HG03280 (cell line): ENCODE measurements around the gene RPTN.

Experiments
- ATAC-seq: cut with Tn5 transposase; IDR thresholded peaks from one replicate; pipeline ENCODE4 v1.9.1; 2021; ENCODE audit warnings: mild to moderate bottlenecking, moderate library complexity; ENCODE audit not compliant: unreplicated experiment

The RPTN gene

DNA sequence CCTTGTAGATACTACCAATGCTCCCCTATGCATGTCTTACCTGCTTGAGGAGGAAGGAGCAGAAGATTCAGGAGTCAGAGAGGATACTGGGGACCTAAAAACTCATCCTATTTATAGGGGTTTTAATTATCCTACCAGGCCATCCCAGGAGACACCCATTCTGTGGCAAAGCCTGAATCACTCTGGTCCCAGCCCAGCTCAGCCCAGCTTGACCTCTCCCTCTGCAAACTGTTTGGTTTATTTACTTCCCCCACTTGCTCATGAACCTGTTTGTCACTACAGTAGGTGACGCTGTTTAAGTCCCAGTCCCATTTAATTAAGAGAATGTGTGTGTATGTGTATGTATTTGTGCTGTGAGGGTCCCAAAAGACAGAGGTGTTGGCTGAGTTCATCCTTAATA lies at the start of gene RPTN:
Gene RPTN, minus strand, starts transcription at position 85 of the 400 bp plus-strand sequence. CDS start 1,339 bp downstream, outside the sequence.
- no peak for ATAC-seq

DNA sequence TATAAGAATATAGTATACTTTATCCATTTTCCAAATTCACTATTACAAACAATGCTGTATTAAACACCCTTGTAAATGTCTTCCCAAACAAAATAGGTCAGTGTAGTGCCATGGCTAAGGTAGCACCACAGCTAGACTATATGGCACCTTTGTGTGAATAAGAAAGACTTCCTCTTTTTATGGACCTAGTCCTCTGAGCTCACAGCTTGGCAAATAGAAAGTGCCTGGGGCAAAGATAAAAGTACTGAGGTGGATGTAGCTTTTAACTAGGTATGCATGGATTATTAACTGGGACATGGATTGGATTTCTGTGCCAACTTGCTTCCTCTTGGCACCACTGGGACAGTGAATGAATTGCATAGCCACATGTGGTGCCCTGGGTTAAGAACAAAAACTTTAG lies 40.0 kb upstream of the RPTN start:
- ATAC-seq, result no peak

DNA sequence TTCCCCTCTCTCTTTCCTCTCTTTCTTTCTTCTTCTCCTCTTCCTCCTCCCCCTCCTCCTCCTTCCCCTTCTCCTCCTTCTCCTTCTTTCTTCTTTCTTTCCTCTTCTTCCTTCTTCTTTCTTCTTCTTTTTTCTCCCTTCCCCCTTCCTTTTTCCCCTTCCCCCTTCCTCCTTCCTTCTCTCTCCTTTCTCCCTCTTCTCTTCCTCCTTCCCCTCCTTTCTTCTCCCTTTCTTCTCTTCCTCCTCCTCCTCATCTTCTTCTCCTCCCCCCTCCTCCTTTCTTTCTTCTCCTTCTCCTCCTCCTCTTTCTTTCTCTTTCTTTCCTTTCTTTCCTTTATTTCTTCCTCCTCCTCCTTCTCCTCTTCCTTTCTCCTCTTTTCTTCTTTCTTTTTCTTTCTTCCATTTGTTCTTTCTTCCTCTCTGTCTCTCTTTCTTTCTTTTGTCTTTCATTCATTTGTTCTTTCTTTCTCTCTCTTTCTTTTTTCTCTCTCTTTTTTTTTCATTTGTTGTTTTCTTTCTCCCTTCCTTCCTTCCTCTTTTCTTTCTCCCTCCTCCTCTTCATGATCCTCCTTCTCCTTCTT lies 38.4 kb upstream of the RPTN start:
- ATAC-seq, result no peak

GRCh38 chr1:152191711-152192110 lies 32.7 kb upstream of the RPTN start:
- no peak for ATAC-seq

GRCh38 chr1:152191260-152191659 lies 32.2 kb upstream of the RPTN start:
- ATAC-seq, result no peak

GRCh38 chr1:152190589-152190988 lies 31.6 kb upstream of the RPTN start:
- no peak for ATAC-seq

DNA sequence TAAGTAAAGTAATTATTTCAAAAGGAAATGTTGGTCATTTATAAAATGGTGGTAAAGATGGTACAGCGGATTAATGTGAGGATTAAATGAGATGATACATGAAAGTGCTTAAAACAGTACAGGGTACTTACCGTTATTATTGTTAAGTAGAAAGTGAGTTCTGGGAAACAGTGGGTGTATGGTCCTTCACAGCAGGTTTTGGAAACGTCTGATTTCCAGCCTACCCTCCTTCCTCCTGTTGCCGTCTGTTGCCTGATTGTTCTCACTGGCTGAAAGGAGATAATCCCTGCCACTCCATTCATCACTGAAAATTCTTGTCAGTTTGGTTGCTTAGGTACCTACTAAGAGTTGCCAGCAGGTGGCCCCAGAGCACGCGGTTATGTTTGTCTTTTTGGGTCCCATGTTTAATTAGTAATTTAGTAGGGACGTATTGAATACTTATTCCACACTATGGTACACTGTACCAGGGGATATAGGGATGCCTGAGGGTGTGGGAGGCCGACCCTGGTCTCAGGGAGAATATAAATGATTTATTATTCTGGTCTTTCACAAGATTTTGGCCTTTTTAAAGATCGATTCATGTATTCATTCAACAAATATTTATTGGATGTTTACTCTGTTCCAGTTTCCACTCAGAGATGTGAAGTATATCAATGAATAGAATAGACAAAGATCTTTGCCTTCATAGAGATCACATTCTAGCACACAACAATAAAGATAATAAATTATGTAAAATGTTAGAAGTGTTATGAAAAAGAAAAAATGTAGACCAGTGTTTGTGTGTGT lies 30.8 kb upstream of the RPTN start:
- ATAC-seq, result peak; percentile 49

DNA sequence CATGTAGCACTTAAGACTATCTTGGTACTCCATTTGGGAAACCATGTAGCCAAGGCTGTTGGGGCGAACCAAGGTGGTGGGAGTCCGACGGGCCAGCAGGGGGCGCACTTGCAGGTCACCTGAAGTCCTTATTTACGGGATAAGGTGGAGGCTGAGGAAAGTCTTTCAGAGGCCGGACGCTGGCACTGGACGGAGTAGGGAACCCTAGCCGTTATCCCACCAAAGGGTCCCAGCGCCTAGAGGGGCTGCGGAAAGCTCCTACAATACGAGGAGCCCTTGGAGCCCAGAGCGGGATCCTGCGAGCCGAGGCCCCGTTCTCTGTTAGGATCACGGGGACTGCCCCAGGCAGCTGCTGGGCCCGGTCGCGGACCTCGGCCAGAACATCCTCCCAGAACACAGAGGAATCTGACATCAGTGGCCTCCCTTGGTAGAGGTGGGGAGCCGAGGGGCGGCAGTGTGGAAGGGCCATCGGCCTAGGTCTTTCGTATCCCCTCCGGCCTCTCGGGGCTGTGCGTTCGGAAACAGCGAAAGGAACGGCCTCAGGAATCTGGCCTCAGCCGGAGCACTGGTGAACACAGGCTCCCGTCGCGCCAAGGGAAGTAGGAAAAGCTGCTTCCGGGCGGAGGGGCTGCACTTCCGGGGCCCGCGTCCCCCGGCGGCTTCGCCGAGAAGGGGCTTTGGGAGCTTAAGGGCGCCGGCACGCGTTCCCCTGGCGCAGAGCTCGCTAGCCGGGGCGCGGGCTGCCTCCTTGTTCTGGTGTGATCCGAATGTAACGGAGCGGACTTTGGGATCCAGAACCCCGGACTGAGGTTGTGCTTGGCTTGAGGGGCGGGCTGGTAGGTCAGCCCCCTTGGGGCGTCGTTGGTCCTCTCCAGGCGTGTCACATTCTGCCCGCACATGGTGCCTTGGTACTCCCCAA lies 29.9 kb upstream of the RPTN start:
- ATAC-seq, result no peak

DNA sequence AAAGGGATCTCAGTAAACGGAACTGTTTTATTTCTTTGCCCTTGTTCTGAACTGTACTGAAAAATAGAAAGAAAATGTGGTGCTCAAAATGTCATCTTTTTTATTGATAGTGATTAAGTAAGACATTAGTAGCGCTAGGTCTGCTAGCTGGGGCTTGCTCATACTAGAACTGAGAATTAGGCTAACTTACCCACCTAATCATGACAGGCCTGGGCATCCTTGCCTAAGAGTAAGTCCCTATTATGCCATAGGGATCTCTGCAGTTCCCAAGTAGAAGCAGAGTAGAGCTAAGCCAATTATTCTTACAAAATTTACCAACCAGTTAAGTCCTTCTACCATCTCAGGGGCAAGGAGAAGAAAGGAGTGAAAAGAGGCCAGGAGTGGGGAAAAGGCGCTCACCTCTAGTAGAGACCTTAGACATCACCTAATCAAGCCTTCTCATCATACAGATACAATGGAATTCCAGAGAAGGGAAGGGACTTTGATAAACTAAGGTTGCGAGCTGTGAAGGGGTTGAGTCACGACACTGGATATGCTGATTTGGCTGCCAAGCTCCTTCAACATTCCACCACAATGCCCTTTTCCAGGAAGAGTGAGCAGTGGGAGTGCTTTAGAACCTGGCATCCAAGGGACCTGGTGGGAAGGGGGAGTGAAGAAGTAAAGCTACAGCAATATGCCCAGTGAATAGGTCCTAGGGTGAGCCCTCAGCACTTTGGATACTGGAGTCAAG lies 27.7 kb upstream of the RPTN start:
- ATAC-seq, result no peak

DNA sequence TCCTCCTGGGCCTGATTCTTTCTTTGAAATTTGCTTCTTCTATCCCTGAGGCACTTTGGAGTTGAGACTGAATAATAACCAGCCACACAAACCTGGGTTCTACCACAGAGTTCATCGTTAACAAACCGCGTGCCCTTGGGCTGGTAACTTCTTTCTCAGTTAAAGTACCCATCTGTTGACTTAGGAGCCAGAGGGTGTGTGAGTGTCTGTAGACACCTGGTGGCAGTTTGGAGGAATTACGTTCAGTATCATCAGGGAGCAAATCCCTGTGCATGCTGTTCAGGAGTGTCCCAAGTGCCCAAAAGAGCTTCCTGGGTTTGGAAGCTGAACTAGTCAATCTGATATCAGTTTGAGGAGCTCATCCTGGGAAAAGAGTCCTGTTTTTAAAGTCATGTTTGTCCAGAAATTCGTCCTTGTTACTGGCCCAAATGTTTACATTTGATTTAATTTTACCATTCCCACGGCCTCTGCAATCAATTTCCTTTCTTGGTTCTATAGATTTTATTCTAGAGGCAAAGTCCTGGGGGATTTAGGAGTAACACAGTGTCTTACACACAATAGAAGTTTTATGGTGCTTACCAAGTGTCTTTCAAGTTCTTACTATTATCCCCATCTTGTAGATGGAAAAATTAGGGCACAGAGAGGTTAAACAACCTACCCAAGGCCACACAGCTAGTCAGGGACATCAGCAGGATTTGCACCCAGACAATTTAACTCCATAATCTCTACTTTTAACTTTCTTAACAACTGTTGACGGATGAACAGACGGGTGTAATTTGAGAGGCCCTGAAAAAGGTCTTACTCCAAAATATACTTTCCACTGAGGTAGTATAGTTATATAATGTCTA lies 26.7 kb upstream of the RPTN start:
- no peak for ATAC-seq

- no peak for ATAC-seq
These were observed 23.9 kb upstream of the RPTN start for GRCh38 chr1:152182944-152183361.

GRCh38 chr1:152182431-152182830 lies 23.4 kb upstream of the RPTN start:
- ATAC-seq, result no peak

- no peak for ATAC-seq
These were observed 20.5 kb upstream of the RPTN start for GRCh38 chr1:152179566-152179965.

- ATAC-seq, result no peak
These were observed 11.4 kb upstream of the RPTN start for GRCh38 chr1:152170287-152170905.

DNA sequence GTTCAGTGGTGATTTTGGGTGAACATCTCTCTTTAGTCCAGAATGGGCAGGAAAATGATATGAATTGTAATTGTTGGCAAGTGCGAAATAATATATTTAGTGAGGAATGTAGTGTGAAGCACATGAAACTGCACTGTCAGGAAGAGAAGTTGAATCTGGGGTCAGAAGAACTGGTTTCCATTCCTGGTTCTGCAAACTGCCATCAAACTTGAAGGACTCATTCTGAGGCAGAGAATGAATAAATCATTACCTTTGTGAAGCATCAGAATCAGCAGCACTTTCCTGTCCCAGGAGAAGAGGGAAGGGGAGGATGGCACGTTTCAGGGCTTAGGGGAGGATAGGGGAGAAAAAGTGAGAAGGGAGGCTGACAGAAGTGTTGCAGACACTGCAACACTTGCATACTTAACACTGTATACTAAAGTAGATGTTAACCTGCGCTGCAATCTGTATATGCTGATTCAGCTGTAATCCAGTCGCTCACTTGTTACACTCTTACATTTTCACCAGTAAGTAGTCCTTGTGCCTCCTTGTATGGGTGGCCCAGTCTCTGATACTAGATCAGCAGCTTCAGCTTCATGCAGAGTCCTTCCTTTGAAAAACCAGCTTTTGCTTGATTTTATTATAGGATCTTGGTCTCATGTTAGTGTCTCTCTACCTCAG lies 10.5 kb upstream of the RPTN start:
- ATAC-seq, result no peak

DNA sequence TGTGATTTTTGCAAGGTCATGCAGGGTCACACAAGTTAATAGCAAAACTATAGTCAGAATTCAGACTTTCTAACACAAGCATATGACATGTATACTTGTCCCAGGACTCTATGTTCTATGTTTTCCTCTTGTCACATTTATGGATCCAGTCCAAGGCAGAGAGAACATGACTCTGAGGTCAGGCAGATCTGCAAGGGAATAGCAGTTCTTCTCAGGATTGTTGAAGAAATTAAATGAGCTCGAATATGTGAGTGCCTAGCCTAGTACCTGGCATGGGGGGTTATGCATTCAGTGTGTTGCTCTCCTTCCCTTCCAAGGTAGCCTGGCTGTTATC lies 9.5 kb upstream of the RPTN start:
- ATAC-seq, result no peak

DNA sequence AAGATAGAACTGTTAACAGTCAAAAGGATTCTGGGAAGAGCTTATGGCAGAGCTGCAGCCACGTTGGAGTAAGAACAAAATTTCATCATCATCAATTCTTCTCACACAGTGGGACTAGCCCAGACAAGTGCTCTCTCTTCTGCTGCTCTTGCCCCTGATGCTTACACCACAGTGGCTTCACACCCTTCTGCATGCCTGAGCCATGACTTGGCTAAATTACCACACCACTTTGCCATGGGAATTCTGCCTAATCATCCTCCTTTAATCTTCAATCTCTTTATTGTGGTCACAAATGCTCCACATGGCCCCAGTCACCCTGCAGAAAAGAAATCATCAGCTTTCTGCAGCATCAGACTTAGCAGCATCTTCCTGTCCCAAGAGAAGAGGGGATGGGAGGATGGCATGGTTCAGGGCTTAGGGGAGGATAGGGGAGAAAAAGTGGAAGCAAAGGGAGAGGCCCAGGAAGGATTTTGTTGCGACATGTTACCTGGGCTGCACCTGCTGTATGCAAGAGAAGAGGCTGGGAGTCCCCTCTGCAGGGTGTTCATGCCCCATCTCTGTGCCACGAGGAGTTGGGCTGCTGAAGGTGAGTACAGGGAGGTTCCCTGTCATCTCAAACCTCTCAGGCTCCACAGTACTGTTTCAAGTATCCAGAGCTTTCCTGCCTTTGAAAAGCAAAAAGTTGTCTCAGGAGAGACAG lies 9.0 kb upstream of the RPTN start:
- no peak for ATAC-seq

DNA sequence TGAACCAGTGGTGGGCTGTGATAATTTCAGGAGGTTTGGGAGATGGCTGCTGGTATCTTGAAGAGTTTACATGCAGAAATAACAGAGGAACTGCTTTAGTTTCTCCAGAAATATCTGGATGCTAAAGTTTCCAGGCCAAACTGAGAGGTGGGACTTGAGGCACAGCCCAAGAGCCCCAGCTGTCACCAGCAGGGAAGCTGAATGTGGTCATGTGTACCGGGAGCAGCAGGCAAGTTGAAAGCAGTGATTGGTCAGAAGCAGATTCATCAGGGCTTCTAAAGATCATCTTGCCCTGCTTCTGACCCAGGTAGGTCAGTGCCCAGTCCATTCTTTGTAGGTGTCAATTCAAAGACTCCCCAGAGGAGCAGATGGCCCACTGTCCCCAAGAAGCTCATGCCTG lies 7.9 kb upstream of the RPTN start:
- no peak for ATAC-seq
